OCI-M2 (cell line): Measurements from ENCODE around the gene DNAH14.
"Not testable (repeated sequence)": the region's sequence is repeated elsewhere in the genome, so short reads cannot be mapped to it uniquely, and the experiment has no call there.

Experiments used
- DNase-seq: peaks from one replicate; lab custom pipeline; 2025; ENCODE audit not compliant: unreplicated experiment; lab: John Stamatoyannopoulos, UW

The DNAH14 gene

GRCh38 chr1:225338545-225338944 is 409.1 kb downstream of the DNAH14 start:
- no peak for DNase-seq

GRCh38 chr1:225341642-225342041 is 412.2 kb downstream of the DNAH14 start:
- no peak for DNase-seq

- no peak for DNase-seq
Observed at GRCh38 chr1:225342695-225343094, 413.2 kb downstream of the DNAH14 start.

GRCh38 chr1:225343618-225344017 is 414.1 kb downstream of the DNAH14 start:
- no peak for DNase-seq

- DNase-seq: no peak
Observed at GRCh38 chr1:225347123-225347683, 417.7 kb downstream of the DNAH14 start.

- no peak for DNase-seq
Observed at GRCh38 chr1:225348400-225348799, 418.9 kb downstream of the DNAH14 start.

- no peak for DNase-seq
Observed at GRCh38 chr1:225349826-225350225, 420.4 kb downstream of the DNAH14 start.

- no peak for DNase-seq
Observed at GRCh38 chr1:225350872-225351271, 421.4 kb downstream of the DNAH14 start.

- DNase-seq: no peak
Observed at GRCh38 chr1:225354906-225355305, 425.4 kb downstream of the DNAH14 start.

- DNase-seq: no peak
Observed at GRCh38 chr1:225355863-225356262, 426.4 kb downstream of the DNAH14 start.

GRCh38 chr1:225360119-225360518 is 430.6 kb downstream of the DNAH14 start:
- no peak for DNase-seq

- DNase-seq: no peak
Observed at GRCh38 chr1:225361176-225361575, 431.7 kb downstream of the DNAH14 start.

GRCh38 chr1:225362805-225363204 is 433.3 kb downstream of the DNAH14 start:
- no peak for DNase-seq

GRCh38 chr1:225364439-225364838 is 435.0 kb downstream of the DNAH14 start:
- no peak for DNase-seq

- no peak for DNase-seq
Observed at GRCh38 chr1:225366018-225366417, 436.5 kb downstream of the DNAH14 start.

GRCh38 chr1:225366552-225366951 is 437.1 kb downstream of the DNAH14 start:
- DNase-seq: no peak

GRCh38 chr1:225368036-225368552 is 438.6 kb downstream of the DNAH14 start:
- no peak for DNase-seq

GRCh38 chr1:225371366-225372010 is 442.0 kb downstream of the DNAH14 start:
- DNase-seq: no peak

- DNase-seq: no peak
Observed at GRCh38 chr1:225373155-225373554, 443.7 kb downstream of the DNAH14 start.

- no peak for DNase-seq
Observed at GRCh38 chr1:225374996-225375395, 445.5 kb downstream of the DNAH14 start.

GRCh38 chr1:225378880-225379279 is 449.4 kb downstream of the DNAH14 start:
- no peak for DNase-seq

- no peak for DNase-seq
Observed at GRCh38 chr1:225380691-225381090, 451.2 kb downstream of the DNAH14 start.

- not testable (repeated sequence) for DNase-seq
Observed at GRCh38 chr1:225386860-225387259, 457.4 kb downstream of the DNAH14 start.
